NB4 (cell line): ENCODE results near the gene CEP350.

ENCODE experiments used
- POLR2A ChIP-seq: IDR thresholded peaks from 2 replicates; pipeline ENCODE4 v1.6.1; 2011; ENCODE audit warnings: mild to moderate bottlenecking; ENCODE audit not compliant: insufficient read length; ENCODE audit errors: extremely low read depth
- TF ChIP-seq, protein P1 (sequence below): IDR thresholded peaks from one replicate; pipeline ENCODE4 v1.5.1; 2012; ENCODE audit warnings: low read depth, low read length

DNA sequence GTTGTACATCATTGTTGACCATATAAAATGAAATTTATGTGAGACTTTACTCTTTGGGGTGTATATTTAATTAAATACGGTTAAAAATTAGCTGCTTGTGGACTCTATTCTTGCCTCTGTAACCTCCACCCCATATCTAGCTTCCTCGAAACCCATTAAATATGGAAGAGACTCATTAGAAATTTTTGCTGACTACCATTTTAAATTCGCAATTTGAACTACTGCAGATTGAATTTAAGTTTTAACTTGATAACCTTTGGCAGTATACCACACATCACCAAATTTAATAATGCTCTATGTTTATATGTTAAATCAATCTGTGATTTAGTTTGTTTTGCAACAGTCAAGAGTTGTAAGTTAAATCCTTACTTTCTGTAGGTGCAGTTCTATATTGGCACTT lies 111.5 kb downstream of the CEP350 start:
- TF ChIP-seq, protein P1, sequence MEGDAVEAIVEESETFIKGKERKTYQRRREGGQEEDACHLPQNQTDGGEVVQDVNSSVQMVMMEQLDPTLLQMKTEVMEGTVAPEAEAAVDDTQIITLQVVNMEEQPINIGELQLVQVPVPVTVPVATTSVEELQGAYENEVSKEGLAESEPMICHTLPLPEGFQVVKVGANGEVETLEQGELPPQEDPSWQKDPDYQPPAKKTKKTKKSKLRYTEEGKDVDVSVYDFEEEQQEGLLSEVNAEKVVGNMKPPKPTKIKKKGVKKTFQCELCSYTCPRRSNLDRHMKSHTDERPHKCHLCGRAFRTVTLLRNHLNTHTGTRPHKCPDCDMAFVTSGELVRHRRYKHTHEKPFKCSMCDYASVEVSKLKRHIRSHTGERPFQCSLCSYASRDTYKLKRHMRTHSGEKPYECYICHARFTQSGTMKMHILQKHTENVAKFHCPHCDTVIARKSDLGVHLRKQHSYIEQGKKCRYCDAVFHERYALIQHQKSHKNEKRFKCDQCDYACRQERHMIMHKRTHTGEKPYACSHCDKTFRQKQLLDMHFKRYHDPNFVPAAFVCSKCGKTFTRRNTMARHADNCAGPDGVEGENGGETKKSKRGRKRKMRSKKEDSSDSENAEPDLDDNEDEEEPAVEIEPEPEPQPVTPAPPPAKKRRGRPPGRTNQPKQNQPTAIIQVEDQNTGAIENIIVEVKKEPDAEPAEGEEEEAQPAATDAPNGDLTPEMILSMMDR = no peak
- TF ChIP-seq POLR2A = no peak
